GM21360 (cell line): ENCODE data around the gene DLG2.

ENCODE experiments used
- ATAC-seq: cut with Tn5 transposase; IDR thresholded peaks from one replicate; pipeline ENCODE4 v1.9.1; 2021; ENCODE audit warnings: mild to moderate bottlenecking, moderate library complexity; ENCODE audit not compliant: unreplicated experiment

Gene DLG2

GRCh38 chr11:84541731-84542340, 1085.3 kb downstream of the DLG2 start:
- ATAC-seq = no peak

GRCh38 chr11:84536456-84536855, 1090.7 kb downstream of the DLG2 start:
- ATAC-seq = no peak

- ATAC-seq = no peak
Observed at GRCh38 chr11:84532364-84532763, 1094.8 kb downstream of the DLG2 start.

GRCh38 chr11:84526250-84526649, 1100.9 kb downstream of the DLG2 start:
- ATAC-seq = no peak

- no peak for ATAC-seq
Observed at GRCh38 chr11:84524422-84525051, 1102.6 kb downstream of the DLG2 start.

GRCh38 chr11:84522331-84522730, 1104.8 kb downstream of the DLG2 start:
- no peak for ATAC-seq

- ATAC-seq = no peak
Observed at GRCh38 chr11:84518631-84519183, 1108.4 kb downstream of the DLG2 start.

- no peak for ATAC-seq
Observed at GRCh38 chr11:84514436-84514835, 1112.7 kb downstream of the DLG2 start.

- ATAC-seq = no peak
Observed at GRCh38 chr11:84503503-84503902, 1123.6 kb downstream of the DLG2 start.

- no peak for ATAC-seq
Observed at GRCh38 chr11:84501750-84502149, 1125.4 kb downstream of the DLG2 start.

GRCh38 chr11:84497981-84498411, 1129.1 kb downstream of the DLG2 start:
- ATAC-seq = no peak

- ATAC-seq = no peak
Observed at GRCh38 chr11:84497181-84497580, 1130.0 kb downstream of the DLG2 start.

- no peak for ATAC-seq
Observed at GRCh38 chr11:84496122-84496521, 1131.0 kb downstream of the DLG2 start.

- ATAC-seq = no peak
Observed at GRCh38 chr11:84480131-84480530, 1147.0 kb downstream of the DLG2 start.

- ATAC-seq = no peak
Observed at GRCh38 chr11:84476581-84476980, 1150.6 kb downstream of the DLG2 start.

GRCh38 chr11:84471501-84471900, 1155.6 kb downstream of the DLG2 start:
- no peak for ATAC-seq

GRCh38 chr11:84468235-84468634, 1158.9 kb downstream of the DLG2 start:
- no peak for ATAC-seq

- no peak for ATAC-seq
Observed at GRCh38 chr11:84465040-84465439, 1162.1 kb downstream of the DLG2 start.

GRCh38 chr11:84455691-84456090, 1171.5 kb downstream of the DLG2 start:
- ATAC-seq = no peak

GRCh38 chr11:84452211-84452610, 1174.9 kb downstream of the DLG2 start:
- no peak for ATAC-seq

- ATAC-seq = no peak
Observed at GRCh38 chr11:84438565-84438964, 1188.6 kb downstream of the DLG2 start.
